ENCODE results near the gene C9orf72.

Gene C9orf72

GRCh38 chr9:27610622-27611021 is 37.3 kb upstream of the C9orf72 start:
- TF ChIP-seq, protein P1, sequence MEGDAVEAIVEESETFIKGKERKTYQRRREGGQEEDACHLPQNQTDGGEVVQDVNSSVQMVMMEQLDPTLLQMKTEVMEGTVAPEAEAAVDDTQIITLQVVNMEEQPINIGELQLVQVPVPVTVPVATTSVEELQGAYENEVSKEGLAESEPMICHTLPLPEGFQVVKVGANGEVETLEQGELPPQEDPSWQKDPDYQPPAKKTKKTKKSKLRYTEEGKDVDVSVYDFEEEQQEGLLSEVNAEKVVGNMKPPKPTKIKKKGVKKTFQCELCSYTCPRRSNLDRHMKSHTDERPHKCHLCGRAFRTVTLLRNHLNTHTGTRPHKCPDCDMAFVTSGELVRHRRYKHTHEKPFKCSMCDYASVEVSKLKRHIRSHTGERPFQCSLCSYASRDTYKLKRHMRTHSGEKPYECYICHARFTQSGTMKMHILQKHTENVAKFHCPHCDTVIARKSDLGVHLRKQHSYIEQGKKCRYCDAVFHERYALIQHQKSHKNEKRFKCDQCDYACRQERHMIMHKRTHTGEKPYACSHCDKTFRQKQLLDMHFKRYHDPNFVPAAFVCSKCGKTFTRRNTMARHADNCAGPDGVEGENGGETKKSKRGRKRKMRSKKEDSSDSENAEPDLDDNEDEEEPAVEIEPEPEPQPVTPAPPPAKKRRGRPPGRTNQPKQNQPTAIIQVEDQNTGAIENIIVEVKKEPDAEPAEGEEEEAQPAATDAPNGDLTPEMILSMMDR (IDR thresholded peaks at IDR 0.05; ENCODE audit: insufficient read depth, low read length, missing control alignments): no peak
- no peak for DNase-seq (ENCODE audit: low read depth, low spot score)
- ChIA-PET POLR2A (no interaction called here), CTCF (no interaction called here)
- no peak overlapping the region for H3K4me3 ChIP-seq (ENCODE audit: low read depth, low read length)

DNA sequence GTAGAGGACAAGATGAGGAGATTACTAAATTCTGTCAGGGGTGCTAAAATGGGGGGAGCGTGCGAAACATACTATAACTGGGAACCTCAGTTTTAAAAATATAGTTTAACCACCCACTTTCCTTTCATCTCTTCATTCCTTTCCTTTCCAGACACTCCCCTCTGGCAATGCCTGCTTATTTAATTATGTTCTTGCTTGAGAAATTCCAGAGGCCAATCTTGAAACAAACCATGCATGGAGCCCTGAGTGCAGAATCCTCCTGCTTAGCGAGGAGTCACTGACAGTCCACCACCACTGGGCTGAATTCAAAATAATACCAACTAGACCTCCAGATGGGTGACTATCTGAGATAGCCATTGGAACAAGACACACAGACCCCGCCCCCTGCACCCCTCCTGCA is 29.7 kb upstream of the C9orf72 start:
- no peak for DNase-seq (ENCODE audit: low read depth, low spot score)
- CTCF ChIA-PET: no interaction called here

GRCh38 chr9:27602142-27602861 is 29.0 kb upstream of the C9orf72 start:
- CTCF ChIA-PET: no interaction called here

More for the DNA sequence above, 29.7 kb upstream of the C9orf72 start:
- no peak overlapping the region for H3K4me3 ChIP-seq (ENCODE audit: low read depth, low read length)
- TF ChIP-seq, protein P1 (IDR thresholded peaks at IDR 0.05; ENCODE audit: insufficient read depth, low read length, missing control alignments): no peak
- POLR2A ChIA-PET: no interaction called here

GRCh38 chr9:27601396-27601795 is 28.1 kb upstream of the C9orf72 start:
- TF ChIP-seq, protein P1 (IDR thresholded peaks at IDR 0.05; ENCODE audit: insufficient read depth, low read length, missing control alignments): no peak
- H3K4me3 ChIP-seq (ENCODE audit: low read depth, low read length): no peak overlapping the region
- POLR2A ChIA-PET: no interaction called here
- CTCF ChIA-PET: no interaction called here
- DNase-seq (ENCODE audit: low read depth, low spot score): no peak

More at GRCh38 chr9:27602142-27602861, 29.0 kb upstream of the C9orf72 start:
- TF ChIP-seq, protein P1 (IDR thresholded peaks at IDR 0.05; ENCODE audit: insufficient read depth, low read length, missing control alignments): no peak
- POLR2A ChIA-PET: no interaction called here
- H3K4me3 ChIP-seq (ENCODE audit: low read depth, low read length): no peak overlapping the region
- no peak for DNase-seq (ENCODE audit: low read depth, low spot score)

GRCh38 chr9:27600256-27600655 is 27.0 kb upstream of the C9orf72 start:
- ChIA-PET CTCF (no interaction called here), POLR2A (no interaction called here)

GRCh38 chr9:27599870-27600238 is 26.6 kb upstream of the C9orf72 start:
- DNase-seq (ENCODE audit: low read depth, low spot score): no peak
- TF ChIP-seq, protein P1 (IDR thresholded peaks at IDR 0.05; ENCODE audit: insufficient read depth, low read length, missing control alignments): no peak
- ChIA-PET POLR2A (no interaction called here), CTCF (no interaction called here)
- no peak overlapping the region for H3K4me3 ChIP-seq (ENCODE audit: low read depth, low read length)

More at GRCh38 chr9:27600256-27600655, 27.0 kb upstream of the C9orf72 start:
- TF ChIP-seq, protein P1 (IDR thresholded peaks at IDR 0.05; ENCODE audit: insufficient read depth, low read length, missing control alignments): no peak
- H3K4me3 ChIP-seq (ENCODE audit: low read depth, low read length): no peak overlapping the region
- DNase-seq (ENCODE audit: low read depth, low spot score): no peak
